ENCODE results near the gene AKAP6. TPM values are rescaled to one million over a fixed set of nuclear protein-coding genes. Genes with fewer than 3 reads are reported as not detected.

The AKAP6 gene
- polyA plus RNA-seq (2013, experiment 1 of 2) = 0.85 TPM
- polyA plus RNA-seq (2013, experiment 2 of 2) = 1.5 TPM

- Histone ChIP-seq H3K4me3 (ENCODE audit: low read length) (no peak within 1 kb of the TSS), H3K9me3 (ENCODE audit: insufficient read depth, low read depth, low read length) (no peaks in the 10 kb centered on the region), H3K9ac (ENCODE audit: low read depth, low read length) (no peak within 1 kb of the TSS), H3K36me3 (ENCODE audit: insufficient read depth, low read length) (no peaks in the 10 kb centered on the region), H3K27ac (ENCODE audit: low read depth, low read length) (no peak within 1 kb of the TSS), H3K4me1 (ENCODE audit: insufficient read depth, low read length) (peaks cover 5% of the 10 kb centered on the region; the same call in 1 of the 2 replicates), H3K27me3 (ENCODE audit: insufficient read depth, low read length) (no peaks in the 10 kb centered on the region)
- 89% methylated on average over 7 of the region's 7 CpGs for WGBS
These were observed at the start of gene AKAP6 for GRCh38 chr14:32329146-32329545. Gene AKAP6, plus strand, starts transcription at chr14:32329298. Its CDS starts 104,196 bp downstream, at chr14:32433494.

- H3K4me3 ChIP-seq (ENCODE audit: low read length) = no peak overlapping the region
- no peak overlapping the region for H3K27ac ChIP-seq (ENCODE audit: low read depth, low read length)
- H3K36me3 ChIP-seq (ENCODE audit: insufficient read depth, low read length) = no peaks in the 10 kb centered on the region
- no peak overlapping the region for H3K9ac ChIP-seq (ENCODE audit: low read depth, low read length)
- no peaks in the 10 kb centered on the region for H3K9me3 ChIP-seq (ENCODE audit: insufficient read depth, low read depth, low read length)
- H3K4me1 ChIP-seq (ENCODE audit: insufficient read depth, low read length) = no peaks in the 10 kb centered on the region
- no peaks in the 10 kb centered on the region for H3K27me3 ChIP-seq (ENCODE audit: insufficient read depth, low read length)
- WGBS = 100% methylated on average over 1 of the region's 1 CpG
These were observed 42.5 kb upstream of the AKAP6 start for GRCh38 chr14:32286602-32287001.

GRCh38 chr14:32296366-32296765, 32.7 kb upstream of the AKAP6 start:
- Histone ChIP-seq H3K9ac (ENCODE audit: low read depth, low read length) (no peak overlapping the region), H3K27me3 (ENCODE audit: insufficient read depth, low read length) (no peaks in the 10 kb centered on the region), H3K4me1 (ENCODE audit: insufficient read depth, low read length) (no peaks in the 10 kb centered on the region), H3K9me3 (ENCODE audit: insufficient read depth, low read depth, low read length) (no peaks in the 10 kb centered on the region), H3K27ac (ENCODE audit: low read depth, low read length) (no peak overlapping the region), H3K4me3 (ENCODE audit: low read length) (no peak overlapping the region), H3K36me3 (ENCODE audit: insufficient read depth, low read length) (no peaks in the 10 kb centered on the region)
- WGBS = no CpG with 5 or more reads among the region's 3 CpGs

GRCh38 chr14:32298346-32298745, 30.8 kb upstream of the AKAP6 start:
- Histone ChIP-seq H3K36me3 (ENCODE audit: insufficient read depth, low read length) (no peaks in the 10 kb centered on the region), H3K4me3 (ENCODE audit: low read length) (no peak overlapping the region), H3K9ac (ENCODE audit: low read depth, low read length) (no peak overlapping the region), H3K4me1 (ENCODE audit: insufficient read depth, low read length) (no peaks in the 10 kb centered on the region), H3K27me3 (ENCODE audit: insufficient read depth, low read length) (no peaks in the 10 kb centered on the region), H3K9me3 (ENCODE audit: insufficient read depth, low read depth, low read length) (no peaks in the 10 kb centered on the region), H3K27ac (ENCODE audit: low read depth, low read length) (no peak overlapping the region)
- 81% methylated on average over 2 of the region's 3 CpGs for WGBS

- H3K27ac ChIP-seq (ENCODE audit: low read depth, low read length) = no peak overlapping the region
- no peak overlapping the region for H3K9ac ChIP-seq (ENCODE audit: low read depth, low read length)
- 68% methylated on average over 1 of the region's 1 CpG for WGBS
- no peaks in the 10 kb centered on the region for H3K9me3 ChIP-seq (ENCODE audit: insufficient read depth, low read depth, low read length)
- H3K36me3 ChIP-seq (ENCODE audit: insufficient read depth, low read length) = no peaks in the 10 kb centered on the region
- no peaks in the 10 kb centered on the region for H3K27me3 ChIP-seq (ENCODE audit: insufficient read depth, low read length)
- H3K4me3 ChIP-seq (ENCODE audit: low read length) = no peak overlapping the region
- no peaks in the 10 kb centered on the region for H3K4me1 ChIP-seq (ENCODE audit: insufficient read depth, low read length)
These were observed 29.0 kb upstream of the AKAP6 start for GRCh38 chr14:32300136-32300535.

- H3K9ac ChIP-seq (ENCODE audit: low read depth, low read length) = no peak overlapping the region
- H3K27ac ChIP-seq (ENCODE audit: low read depth, low read length) = no peak overlapping the region
- no peaks in the 10 kb centered on the region for H3K9me3 ChIP-seq (ENCODE audit: insufficient read depth, low read depth, low read length)
- no peaks in the 10 kb centered on the region for H3K27me3 ChIP-seq (ENCODE audit: insufficient read depth, low read length)
- no peaks in the 10 kb centered on the region for H3K4me1 ChIP-seq (ENCODE audit: insufficient read depth, low read length)
- no peaks in the 10 kb centered on the region for H3K36me3 ChIP-seq (ENCODE audit: insufficient read depth, low read length)
- H3K4me3 ChIP-seq (ENCODE audit: low read length) = no peak overlapping the region
These were observed 25.2 kb upstream of the AKAP6 start for GRCh38 chr14:32303865-32304264.

- Histone ChIP-seq H3K9me3 (ENCODE audit: insufficient read depth, low read depth, low read length) (no peaks in the 10 kb centered on the region), H3K36me3 (ENCODE audit: insufficient read depth, low read length) (no peaks in the 10 kb centered on the region), H3K4me1 (ENCODE audit: insufficient read depth, low read length) (no peaks in the 10 kb centered on the region), H3K4me3 (ENCODE audit: low read length) (no peak overlapping the region), H3K27me3 (ENCODE audit: insufficient read depth, low read length) (no peaks in the 10 kb centered on the region), H3K27ac (ENCODE audit: low read depth, low read length) (no peak overlapping the region), H3K9ac (ENCODE audit: low read depth, low read length) (no peak overlapping the region)
- WGBS = 92% methylated on average over 3 of the region's 3 CpGs
These were observed 24.8 kb upstream of the AKAP6 start for GRCh38 chr14:32304296-32304695.

- H3K27me3 ChIP-seq (ENCODE audit: insufficient read depth, low read length) = no peaks in the 10 kb centered on the region
- no peaks in the 10 kb centered on the region for H3K9me3 ChIP-seq (ENCODE audit: insufficient read depth, low read depth, low read length)
- H3K9ac ChIP-seq (ENCODE audit: low read depth, low read length) = no peak overlapping the region
- H3K4me3 ChIP-seq (ENCODE audit: low read length) = no peak overlapping the region
- 100% methylated on average over 3 of the region's 3 CpGs for WGBS
- H3K36me3 ChIP-seq (ENCODE audit: insufficient read depth, low read length) = no peaks in the 10 kb centered on the region
- H3K27ac ChIP-seq (ENCODE audit: low read depth, low read length) = no peak overlapping the region
- no peaks in the 10 kb centered on the region for H3K4me1 ChIP-seq (ENCODE audit: insufficient read depth, low read length)
These were observed 22.5 kb upstream of the AKAP6 start for GRCh38 chr14:32306549-32306948.

- 95% methylated on average over 3 of the region's 3 CpGs for WGBS
- H3K27ac ChIP-seq (ENCODE audit: low read depth, low read length) = no peak overlapping the region
- no peak overlapping the region for H3K4me3 ChIP-seq (ENCODE audit: low read length)
These were observed 21.1 kb upstream of the AKAP6 start for GRCh38 chr14:32307881-32308582.

GRCh38 chr14:32310876-32311275, 18.2 kb upstream of the AKAP6 start:
- H3K9ac ChIP-seq (ENCODE audit: low read depth, low read length) = no peak overlapping the region
- no peaks in the 10 kb centered on the region for H3K36me3 ChIP-seq (ENCODE audit: insufficient read depth, low read length)
- H3K27ac ChIP-seq (ENCODE audit: low read depth, low read length) = no peak overlapping the region
- H3K4me3 ChIP-seq (ENCODE audit: low read length) = no peak overlapping the region
- no peaks in the 10 kb centered on the region for H3K27me3 ChIP-seq (ENCODE audit: insufficient read depth, low read length)
- H3K9me3 ChIP-seq (ENCODE audit: insufficient read depth, low read depth, low read length) = no peaks in the 10 kb centered on the region
- no peaks in the 10 kb centered on the region for H3K4me1 ChIP-seq (ENCODE audit: insufficient read depth, low read length)

More at GRCh38 chr14:32307881-32308582, 21.1 kb upstream of the AKAP6 start:
- H3K9me3 ChIP-seq (ENCODE audit: insufficient read depth, low read depth, low read length) = no peaks in the 10 kb centered on the region
- no peak overlapping the region for H3K9ac ChIP-seq (ENCODE audit: low read depth, low read length)
- no peaks in the 10 kb centered on the region for H3K27me3 ChIP-seq (ENCODE audit: insufficient read depth, low read length)
- H3K36me3 ChIP-seq (ENCODE audit: insufficient read depth, low read length) = no peaks in the 10 kb centered on the region
- H3K4me1 ChIP-seq (ENCODE audit: insufficient read depth, low read length) = no peaks in the 10 kb centered on the region

- Histone ChIP-seq H3K27ac (ENCODE audit: low read depth, low read length) (no peak overlapping the region), H3K36me3 (ENCODE audit: insufficient read depth, low read length) (no peaks in the 10 kb centered on the region), H3K9me3 (ENCODE audit: insufficient read depth, low read depth, low read length) (no peaks in the 10 kb centered on the region), H3K4me3 (ENCODE audit: low read length) (no peak overlapping the region), H3K9ac (ENCODE audit: low read depth, low read length) (no peak overlapping the region), H3K27me3 (ENCODE audit: insufficient read depth, low read length) (no peaks in the 10 kb centered on the region), H3K4me1 (ENCODE audit: insufficient read depth, low read length) (no peaks in the 10 kb centered on the region)
- 94% methylated on average over 3 of the region's 3 CpGs for whole genome bisulfite sequencing
These were observed 17.6 kb upstream of the AKAP6 start for GRCh38 chr14:32311294-32312009.

All from HUES64 (cell line).